HepG2 (cell line): ENCODE data around the gene VDAC1. TPM values are rescaled to one million over a fixed set of nuclear protein-coding genes. Genes with fewer than 3 reads are reported as not detected.

Source experiments
- AKNA ChIP-seq: sonication (generic); formaldehyde crosslinking; IDR thresholded peaks from 2 replicates; pipeline ENCODE4 v1.4.0; 2020; ENCODE audit warnings: missing genetic modification reagents, borderline replicate concordance
- CBFB ChIP-seq: sonication (generic); formaldehyde crosslinking; IDR thresholded peaks from 2 replicates; pipeline ENCODE4 v1.4.0; 2020; ENCODE audit warnings: missing genetic modification reagents
- CHD4 ChIP-seq: fragments of 200-600 bp; sonication (generic); IDR thresholded peaks from 2 replicates; pipeline ENCODE4 v1.7.0; 2017; ENCODE audit warnings: mild to moderate bottlenecking, low read length, borderline replicate concordance
- DR1 ChIP-seq: sonication (generic); formaldehyde crosslinking; IDR thresholded peaks from 2 replicates; pipeline ENCODE4 v1.8.0; 2021; ENCODE audit warnings: mild to moderate bottlenecking, missing genetic modification reagents, inconsistent platforms
- NR0B2 ChIP-seq: sonication (generic); formaldehyde crosslinking; IDR thresholded peaks from 2 replicates; pipeline ENCODE4 v1.4.0; 2020; ENCODE audit warnings: mild to moderate bottlenecking, missing genetic modification reagents
- REST ChIP-seq, 2 experiments: IDR thresholded peaks; 2 replicates each; pipeline ENCODE4 v1.6.1; 2011 to 2012; ENCODE audit warnings: low read length in 2 of 2, borderline replicate concordance in 1 of 2, low read depth in 1 of 2, mild to moderate bottlenecking in 1 of 2, moderate library complexity in 1 of 2
- SKI ChIP-seq: fragments of 450-650 bp; IDR thresholded peaks from one replicate; pipeline ENCODE4 v1.6.1; 2018; ENCODE audit warnings: mild to moderate bottlenecking; ENCODE audit not compliant: partially characterized antibody
- SSRP1 ChIP-seq: IDR thresholded peaks from 2 replicates; pipeline ENCODE4 v1.6.1; 2016; ENCODE audit warnings: control low read depth
- YEATS4 ChIP-seq: sonication (generic); formaldehyde crosslinking; IDR thresholded peaks from 2 replicates; pipeline ENCODE4 v1.4.0; 2020; ENCODE audit warnings: missing genetic modification reagents, borderline replicate concordance
- ZBTB46 ChIP-seq: sonication (generic); formaldehyde crosslinking; IDR thresholded peaks from 2 replicates; pipeline ENCODE4 v1.4.0; 2020; ENCODE audit warnings: mild to moderate bottlenecking, missing genetic modification reagents, borderline replicate concordance
- ZNF10 ChIP-seq: sonication (generic); formaldehyde crosslinking; IDR thresholded peaks from 2 replicates; pipeline ENCODE4 v1.4.0; 2020; ENCODE audit warnings: mild to moderate bottlenecking, low read depth, missing genetic modification reagents, borderline replicate concordance
- ZNF503 ChIP-seq: sonication (generic); formaldehyde crosslinking; IDR thresholded peaks from 2 replicates; pipeline ENCODE4 v1.4.0; 2020; ENCODE audit warnings: missing genetic modification reagents
- ZNF770 ChIP-seq: sonication (generic); formaldehyde crosslinking; IDR thresholded peaks from 2 replicates; pipeline ENCODE4 v1.5.0; 2020; ENCODE audit warnings: mild to moderate bottlenecking, missing genetic modification reagents
- polyA plus RNA-seq, 8 experiments: library from polyadenylated mRNA; depleted of rRNA in 3 of 8; stranded (reverse) in 7 of 8; unstranded in 1 of 8; fragments of >200 nt; fragmentation: Illumina TruSeq in 4 of 8; extraction: Trizol in 4 of 8; gene quantifications; 2 replicates each; pipeline versions ENCODE4 v1.2.1 to v1.2.3, GENCODE V29; 2011 to 2016; ENCODE audit warnings: low read depth in 4 of 8, missing spikeins in 1 of 8, mixed read lengths in 1 of 8; ENCODE audit not compliant: insufficient read depth in 1 of 8
- total RNA-seq, 5 experiments: library from RNA; depleted of rRNA; stranded (reverse); fragments of >200 nt; fragmentation: Illumina TruSeq; extraction: Trizol; gene quantifications; 2 replicates each; pipeline ENCODE4 v1.2.3, GENCODE V29; 2016; ENCODE audit warnings: low read depth in 1 of 5

Gene VDAC1
- total and polyA plus RNA-seq, 2 of the 13 experiments (the other 11 are each of a cell fraction or from before 2014, with no cell fraction given), result 112 to 380 TPM

- TF ChIP-seq AKNA (no peak), CBFB (CRISPR knock-in tag) (no peak), SKI (no peak), ZNF770 (peak; percentile 97), REST (IDR thresholded peaks at IDR 0.05; ENCODE audit: borderline replicate concordance in 1 of 2, low read depth in 1 of 2, low read length in 2 of 2) (no peak), NR0B2 (no peak), ZBTB46 (CRISPR knock-in tag) (no peak), YEATS4 (CRISPR knock-in tag) (no peak; the same call in 1 of the 2 replicates), SSRP1 (CRISPR knock-in tag) (peak; percentile 78; the same call in 1 of the 2 replicates), ZNF503 (CRISPR knock-in tag) (peak; percentile 57), DR1 (CRISPR knock-in tag) (peak; percentile 2; the same call in 1 of the 2 replicates), ZNF10 (no peak), CHD4 (peak; percentile 23; the same call in 1 of the 2 replicates)
These were observed 34.4 kb downstream of the VDAC1 start (continued) for GRCh38 chr5:133970325-133970909.
